ENCODE measurements around the gene RCN2.

Gene RCN2

DNA sequence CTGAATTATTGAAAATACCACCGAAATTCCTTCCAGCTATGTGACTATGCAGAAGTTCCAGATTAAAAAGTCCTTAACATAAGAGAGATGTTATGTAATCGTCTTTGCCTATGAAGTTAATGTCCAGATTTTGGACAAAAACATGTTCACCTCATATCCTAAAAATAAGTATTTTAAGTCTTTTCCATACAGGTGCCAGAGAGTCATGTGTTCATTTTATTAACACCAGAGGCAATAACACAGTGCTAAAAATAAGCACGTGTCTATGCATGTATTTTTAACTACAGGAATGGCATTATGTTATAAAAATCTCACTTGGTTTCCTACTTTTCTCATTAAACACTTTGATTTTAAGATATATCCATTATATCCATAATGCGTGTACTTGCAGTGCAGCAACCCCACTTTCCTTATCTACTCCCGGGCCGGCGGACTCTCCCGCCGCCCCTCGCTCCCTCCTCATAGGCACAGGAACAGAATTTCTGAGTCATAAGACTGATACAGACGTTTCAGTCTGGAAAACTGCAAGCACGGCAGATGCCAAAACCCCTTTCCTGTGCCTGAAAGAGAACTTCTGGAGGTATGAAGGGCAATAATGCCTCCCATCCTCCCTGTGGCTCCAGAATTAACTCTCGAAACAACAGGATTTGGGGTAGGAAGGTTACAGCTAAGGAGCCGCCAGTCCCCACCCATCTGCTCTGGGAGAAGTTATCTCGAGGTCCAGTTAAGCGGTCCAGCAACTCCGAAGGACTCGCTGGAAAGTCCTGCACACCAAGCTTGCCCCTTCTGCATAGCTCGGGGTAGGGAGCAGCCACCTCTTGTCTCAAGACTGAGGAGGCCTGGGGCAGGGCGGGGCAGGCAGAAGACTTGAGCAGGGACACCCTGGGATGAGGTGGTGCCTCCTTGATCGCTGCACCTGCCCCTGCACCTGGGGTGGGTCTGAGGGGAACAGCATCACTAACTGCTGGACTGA is 41.1 kb downstream of the RCN2 start:
- no peak overlapping the region for H3K27ac ChIP-seq
- TF ChIP-seq, protein P1, sequence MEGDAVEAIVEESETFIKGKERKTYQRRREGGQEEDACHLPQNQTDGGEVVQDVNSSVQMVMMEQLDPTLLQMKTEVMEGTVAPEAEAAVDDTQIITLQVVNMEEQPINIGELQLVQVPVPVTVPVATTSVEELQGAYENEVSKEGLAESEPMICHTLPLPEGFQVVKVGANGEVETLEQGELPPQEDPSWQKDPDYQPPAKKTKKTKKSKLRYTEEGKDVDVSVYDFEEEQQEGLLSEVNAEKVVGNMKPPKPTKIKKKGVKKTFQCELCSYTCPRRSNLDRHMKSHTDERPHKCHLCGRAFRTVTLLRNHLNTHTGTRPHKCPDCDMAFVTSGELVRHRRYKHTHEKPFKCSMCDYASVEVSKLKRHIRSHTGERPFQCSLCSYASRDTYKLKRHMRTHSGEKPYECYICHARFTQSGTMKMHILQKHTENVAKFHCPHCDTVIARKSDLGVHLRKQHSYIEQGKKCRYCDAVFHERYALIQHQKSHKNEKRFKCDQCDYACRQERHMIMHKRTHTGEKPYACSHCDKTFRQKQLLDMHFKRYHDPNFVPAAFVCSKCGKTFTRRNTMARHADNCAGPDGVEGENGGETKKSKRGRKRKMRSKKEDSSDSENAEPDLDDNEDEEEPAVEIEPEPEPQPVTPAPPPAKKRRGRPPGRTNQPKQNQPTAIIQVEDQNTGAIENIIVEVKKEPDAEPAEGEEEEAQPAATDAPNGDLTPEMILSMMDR (conservative IDR thresholded peaks at IDR 0.05): no peak

- TF ChIP-seq, protein P1 (conservative IDR thresholded peaks at IDR 0.05): no peak; the same call in 1 of the 2 replicates
- H3K27ac ChIP-seq: no peak overlapping the region
Measured at GRCh38 chr15:76973362-76973743, 41.8 kb downstream of the RCN2 start.

DNA sequence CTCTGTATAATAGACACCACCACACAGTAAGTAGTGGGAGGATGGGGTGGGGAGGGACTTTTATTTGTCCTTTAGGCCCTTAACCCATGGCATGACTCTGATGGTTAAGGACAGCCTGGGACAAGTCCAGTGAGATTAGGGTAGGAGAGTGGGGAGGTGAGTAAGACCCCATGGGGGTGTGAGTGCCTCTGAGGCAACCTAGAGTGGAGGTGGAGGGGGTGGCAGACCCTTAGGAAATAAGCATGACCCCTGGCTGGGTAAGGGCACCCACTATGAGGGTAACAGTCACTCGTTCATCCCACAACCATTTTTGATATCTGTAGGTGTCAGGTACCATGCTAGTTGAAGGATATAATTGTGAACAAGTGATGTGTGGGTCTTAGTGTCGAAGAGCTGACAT is 42.4 kb downstream of the RCN2 start:
- TF ChIP-seq, protein P1 (conservative IDR thresholded peaks at IDR 0.05): no peak
- H3K27ac ChIP-seq: no peak overlapping the region

GRCh38 chr15:76974456-76975036 is 43.0 kb downstream of the RCN2 start:
- TF ChIP-seq, protein P1 (conservative IDR thresholded peaks at IDR 0.05): no peak
- H3K27ac ChIP-seq: no peak overlapping the region

DNA sequence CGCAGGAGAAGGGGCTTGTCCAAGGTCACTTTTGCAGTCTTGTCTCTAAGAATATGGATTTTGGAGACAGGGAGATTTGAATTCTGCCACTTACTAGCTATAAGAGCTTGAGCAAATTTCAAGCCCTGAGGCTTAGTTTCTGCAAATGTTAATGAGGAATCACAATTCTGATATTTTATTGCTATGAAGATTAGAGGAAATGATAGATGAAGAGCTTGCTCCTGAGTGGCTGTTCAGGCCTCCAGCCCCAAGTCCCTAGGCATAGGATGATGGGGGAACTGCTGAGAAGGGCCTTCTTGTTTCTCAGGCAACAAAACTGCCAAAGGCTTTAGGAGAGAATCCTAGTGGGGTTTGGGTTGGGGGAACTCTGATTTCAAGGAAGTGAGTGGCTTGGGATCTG is 44.6 kb downstream of the RCN2 start:
- TF ChIP-seq, protein P1 (conservative IDR thresholded peaks at IDR 0.05): no peak
- no peak overlapping the region; the same call in 1 of the 2 replicates for H3K27ac ChIP-seq

DNA sequence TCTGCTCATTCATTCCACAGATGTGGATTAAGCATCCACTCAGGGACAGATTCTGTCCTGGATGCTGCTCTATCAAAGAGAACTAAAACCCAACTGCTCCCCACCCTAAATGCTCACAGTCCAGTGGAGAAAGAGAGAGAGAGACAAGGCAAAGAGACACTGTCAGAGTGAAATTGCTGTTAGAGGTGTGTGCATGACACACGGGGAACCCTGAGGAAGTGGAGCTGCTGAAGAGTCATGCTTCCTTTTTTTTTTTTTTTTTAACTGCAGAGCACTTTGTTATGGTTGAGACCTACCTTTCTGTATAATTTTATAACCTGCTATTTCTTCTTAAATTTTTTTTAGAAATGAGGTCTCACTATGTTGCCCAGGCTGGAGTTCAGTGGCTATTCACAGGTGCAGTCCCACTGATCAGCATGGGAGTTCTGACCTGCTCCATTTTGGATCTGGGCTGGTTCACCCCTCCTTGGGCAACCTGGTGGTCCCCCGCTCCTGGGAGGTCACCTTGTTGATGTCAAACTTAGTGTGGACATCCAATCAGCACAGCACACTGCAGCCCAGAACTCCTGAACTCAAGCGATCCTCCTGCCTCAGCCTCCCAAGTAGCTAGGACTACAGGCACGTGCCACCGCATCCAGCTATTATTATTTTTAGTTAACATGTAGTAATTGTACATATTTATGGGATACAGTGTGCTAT is 45.2 kb downstream of the RCN2 start:
- TF ChIP-seq, protein P1 (conservative IDR thresholded peaks at IDR 0.05): no peak
- H3K27ac ChIP-seq: no peak overlapping the region

Measured in VCaP (cell line).